ENCODE measurements around the gene OR51B6.
"Not testable (repeated sequence)": the region's sequence is repeated elsewhere in the genome, so short reads cannot be mapped to it uniquely, and the experiment has no call there.

The OR51B6 gene

GRCh38 chr11:5366365-5366764, 15.1 kb downstream of the OR51B6 start:
- DNase-seq (ENCODE audit: low read depth in 2 of 2), result not testable (repeated sequence)

GRCh38 chr11:5366856-5367255, 15.5 kb downstream of the OR51B6 start:
- no peak for DNase-seq (ENCODE audit: low read depth in 2 of 2)

- DNase-seq (ENCODE audit: low read depth in 2 of 2), result no peak
Observed at GRCh38 chr11:5367448-5368074, 16.3 kb downstream of the OR51B6 start.

GRCh38 chr11:5368502-5369043, 17.3 kb downstream of the OR51B6 start:
- no peak for DNase-seq (ENCODE audit: low read depth in 2 of 2)

- DNase-seq (ENCODE audit: low read depth in 2 of 2), result no peak
Observed at GRCh38 chr11:5369789-5370188, 18.5 kb downstream of the OR51B6 start.

GRCh38 chr11:5380740-5381342, 29.5 kb downstream of the OR51B6 start:
- DNase-seq (ENCODE audit: low read depth in 2 of 2), result no peak

- no peak for DNase-seq (ENCODE audit: low read depth in 2 of 2)
Observed at GRCh38 chr11:5383576-5383975, 32.3 kb downstream of the OR51B6 start, which contains the start of gene OR51M1. OR51M1 (plus strand) TSS chr11:5383812; CDS start chr11:5389399, 5,587 bp downstream.

GRCh38 chr11:5384335-5384734, 33.0 kb downstream of the OR51B6 start:
- no peak for DNase-seq (ENCODE audit: low read depth in 2 of 2)

GRCh38 chr11:5390210-5390609, 38.9 kb downstream of the OR51B6 start:
- no peak for DNase-seq (ENCODE audit: low read depth in 2 of 2)

GRCh38 chr11:5394091-5394490, 42.8 kb downstream of the OR51B6 start:
- DNase-seq (ENCODE audit: low read depth in 2 of 2), result no peak

GRCh38 chr11:5398936-5399335, 47.6 kb downstream of the OR51B6 start:
- DNase-seq (ENCODE audit: low read depth in 2 of 2), result no peak

All from stimulated activated CD8-positive, alpha-beta memory T cell treated with anti-CD3 and anti-CD28 coated beads, Interleukin-2, amount 100 ng/mL, for 1 hour (primary cell).